HEK293 (cell line): ENCODE data around the gene IL1B.

Experiments
- CTCF ChIA-PET: fragments of 350-600 bp; formaldehyde crosslinking; extraction: SDS; loops from one replicate; lab custom pipeline; 2021; ENCODE audit warnings: antibody characterized with exemption; lab: Yijun Ruan, JAX
- POLR2A ChIA-PET: fragments of 300-600 bp; formaldehyde crosslinking; extraction: SDS; loops from one replicate; lab custom pipeline; 2020; ENCODE audit warnings: antibody characterized with exemption, inconsistent platforms; lab: Yijun Ruan, JAX
- H3K27ac ChIP-seq: fragments of 200-500 bp; sonication (Bioruptor generic); 2 replicates; pipeline ENCODE4 v1.5.1; 2014; ENCODE audit warnings: low read depth, low read length, control low read depth, inconsistent platforms; ENCODE audit errors: extremely low read depth
- H3K36me3 ChIP-seq, 2 experiments: fragments of 200-500 bp in 1 of 2; sonication (Bioruptor generic) in 1 of 2; 1 replicate in 1 of 2; 2 replicates in 1 of 2; pipeline ENCODE4 v1.5.1; 2014 to 2017; ENCODE audit warnings: inconsistent platforms in 2 of 2, low read length in 2 of 2; ENCODE audit not compliant: control insufficient read depth in 2 of 2, insufficient read depth in 1 of 2
- H3K4me1 ChIP-seq: fragments of 200-500 bp; sonication (Bioruptor generic); 2 replicates; pipeline ENCODE4 v1.5.1; 2014; ENCODE audit warnings: mild to moderate bottlenecking, low read length, inconsistent platforms; ENCODE audit not compliant: control insufficient read depth, insufficient read depth
- H3K4me3 ChIP-seq: 2 replicates; pipeline ENCODE4 v1.5.1; 2011; ENCODE audit warnings: low read depth, mild to moderate bottlenecking, control low read depth, low read length, moderate library complexity
- H3K9me3 ChIP-seq: fragments of 200-500 bp; sonication (Bioruptor generic); 2 replicates; pipeline ENCODE4 v1.5.1; 2014; ENCODE audit warnings: low read depth, low read length, inconsistent platforms; ENCODE audit not compliant: control insufficient read depth, insufficient read depth
- HOXA7 ChIP-seq: sonication (generic); formaldehyde crosslinking; IDR thresholded peaks from 2 replicates; pipeline ENCODE4 v1.8.1; 2022; ENCODE audit warnings: missing genetic modification reagents, borderline replicate concordance
- KLF1 ChIP-seq: fragments of 450-650 bp; formaldehyde crosslinking; IDR thresholded peaks from 2 replicates; pipeline ENCODE4 v1.5.1; 2016; ENCODE audit warnings: missing biosample characterization, missing genetic modification characterization
- SCRT2 ChIP-seq: fragments of 450-650 bp; formaldehyde crosslinking; IDR thresholded peaks from 2 replicates; pipeline ENCODE4 v1.5.1; 2016; ENCODE audit warnings: missing biosample characterization, missing genetic modification characterization
- ZBTB21 ChIP-seq: fragments of 450-650 bp; formaldehyde crosslinking; IDR thresholded peaks from 2 replicates; pipeline ENCODE4 v1.5.1; 2017; ENCODE audit warnings: missing biosample characterization, missing genetic modification characterization
- ZNF114 ChIP-seq: fragments of 450-650 bp; formaldehyde crosslinking; IDR thresholded peaks from 2 replicates; pipeline ENCODE4 v1.5.0; 2017; ENCODE audit warnings: missing biosample characterization, missing genetic modification characterization
- ZNF23 ChIP-seq: fragments of 450-650 bp; formaldehyde crosslinking; IDR thresholded peaks from 2 replicates; pipeline ENCODE4 v1.5.1; 2016; ENCODE audit warnings: missing biosample characterization, missing genetic modification characterization, borderline replicate concordance
- ZNF274 ChIP-seq, 2 experiments: fragments of 200-500 bp in 1 of 2; fragments of 450-650 bp in 1 of 2; sonication (Bioruptor generic) in 1 of 2; formaldehyde crosslinking in 1 of 2; IDR thresholded peaks; 2 replicates each; pipeline versions ENCODE4 v1.5.1 to v1.6.1; 2014 to 2016; ENCODE audit warnings: borderline replicate concordance in 1 of 2, inconsistent platforms in 1 of 2, low read length in 1 of 2, missing biosample characterization in 1 of 2, missing genetic modification characterization in 1 of 2
- ZNF302 ChIP-seq: fragments of 450-650 bp; formaldehyde crosslinking; IDR thresholded peaks from 2 replicates; pipeline ENCODE4 v1.5.1; 2016; ENCODE audit warnings: missing biosample characterization, missing genetic modification characterization, low read depth
- ZNF311 ChIP-seq: fragments of 450-650 bp; formaldehyde crosslinking; IDR thresholded peaks from 2 replicates; pipeline ENCODE4 v1.5.1; 2017; ENCODE audit warnings: missing biosample characterization, missing genetic modification characterization, borderline replicate concordance
- ZNF404 ChIP-seq: fragments of 450-650 bp; formaldehyde crosslinking; IDR thresholded peaks from 2 replicates; pipeline ENCODE4 v1.5.1; 2017; ENCODE audit warnings: missing biosample characterization, missing genetic modification characterization
- ZNF433 ChIP-seq: fragments of 450-650 bp; formaldehyde crosslinking; IDR thresholded peaks from 2 replicates; pipeline ENCODE4 v1.5.1; 2016; ENCODE audit warnings: missing biosample characterization, missing genetic modification characterization, low read depth
- ZNF510 ChIP-seq: fragments of 450-650 bp; formaldehyde crosslinking; IDR thresholded peaks from 2 replicates; pipeline ENCODE4 v1.5.1; 2018; ENCODE audit warnings: mild to moderate bottlenecking, missing genetic modification characterization, missing biosample characterization; ENCODE audit not compliant: insufficient replicate concordance
- ZNF518A ChIP-seq: fragments of 450-650 bp; formaldehyde crosslinking; conservative IDR thresholded peaks from 2 replicates; pipeline ENCODE4 v1.5.1; 2016; ENCODE audit warnings: low read depth, missing biosample characterization, missing genetic modification characterization
- ZNF544 ChIP-seq: fragments of 450-650 bp; formaldehyde crosslinking; IDR thresholded peaks from 2 replicates; pipeline ENCODE4 v1.5.0; 2017; ENCODE audit warnings: missing biosample characterization, missing genetic modification characterization
- ZNF623 ChIP-seq: fragments of 450-650 bp; formaldehyde crosslinking; IDR thresholded peaks from 2 replicates; pipeline ENCODE4 v1.5.1; 2016; ENCODE audit warnings: missing biosample characterization, missing genetic modification characterization
- ZNF626 ChIP-seq: fragments of 450-650 bp; sonication (Bioruptor Pico); formaldehyde crosslinking; IDR thresholded peaks from 2 replicates; pipeline ENCODE4 v1.5.1; 2018; ENCODE audit warnings: missing biosample characterization, missing genetic modification characterization, inconsistent platforms
- ZSCAN4 ChIP-seq: fragments of 450-650 bp; formaldehyde crosslinking; IDR thresholded peaks from 2 replicates; pipeline ENCODE4 v1.5.1; 2017; ENCODE audit warnings: missing biosample characterization, missing genetic modification characterization
- TF ChIP-seq, protein P1 (sequence below): fragments of 450-650 bp; formaldehyde crosslinking; IDR thresholded peaks from 2 replicates; pipeline ENCODE4 v1.5.1; 2016; ENCODE audit warnings: missing biosample characterization, missing genetic modification characterization, borderline replicate concordance

Gene IL1B

GRCh38 chr2:112825706-112826105 lies 10.9 kb downstream of the IL1B start:
- ChIA-PET POLR2A (no interaction called here), CTCF (no interaction called here)
- no peaks in the 10 kb centered on the region; the same call in 1 of the 2 replicates for H3K4me1 ChIP-seq
- TF ChIP-seq ZNF23 (tag by site-specific recombination), result no peak
- TF ChIP-seq ZNF433 (tag by site-specific recombination), result no peak
- no peak for TF ChIP-seq ZNF626 (tag by site-specific recombination)
- TF ChIP-seq ZNF114 (tag by site-specific recombination), result no peak
- TF ChIP-seq ZNF510, result no peak
- TF ChIP-seq ZNF311 (tag by site-specific recombination), result no peak
- TF ChIP-seq ZNF404, result no peak
- no peak for TF ChIP-seq ZNF274 (IDR thresholded peaks at IDR 0.05; ENCODE audit: low read length)
- TF ChIP-seq ZNF274 (tag by site-specific recombination; IDR thresholded peaks at IDR 0.05; ENCODE audit: borderline replicate concordance), result no peak
- TF ChIP-seq ZSCAN4, result no peak
- no peak for TF ChIP-seq KLF1 (tag by site-specific recombination)
- no peak for TF ChIP-seq SCRT2 (tag by site-specific recombination)
- H3K9me3 ChIP-seq, result no peaks in the 10 kb centered on the region
- H3K4me3 ChIP-seq, result no peak overlapping the region
- H3K27ac ChIP-seq, result no peak overlapping the region
- no peaks in the 10 kb centered on the region for H3K36me3 ChIP-seq

DNA sequence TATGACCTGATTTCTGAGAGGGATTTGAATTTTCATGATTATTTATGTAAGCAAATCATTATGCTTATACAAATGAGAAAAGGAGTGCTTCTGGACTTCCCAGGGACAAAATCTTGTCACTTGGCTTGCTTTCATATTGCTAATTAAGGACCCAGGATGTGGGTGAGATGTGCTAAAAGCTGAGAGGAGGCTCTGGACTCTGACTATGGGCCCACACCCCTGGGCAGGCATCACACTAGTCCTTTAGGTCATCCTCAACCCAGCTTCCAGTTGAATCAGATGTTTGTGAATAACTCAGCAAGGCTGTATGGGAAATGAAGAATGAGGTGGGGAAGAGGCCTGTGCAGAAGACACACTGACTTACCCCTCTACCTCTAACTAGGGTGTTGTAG lies 11.9 kb downstream of the IL1B start:
- no peaks in the 10 kb centered on the region; the same call in 1 of the 2 replicates for H3K4me1 ChIP-seq
- H3K27ac ChIP-seq, result no peak overlapping the region
- POLR2A ChIA-PET, result no interaction called here
- CTCF ChIA-PET, result interaction anchor here (0.6 kb wide), 1 partner anchor 64 kb away, joined by 3 read pairs; no protein-coding TSS in a partner anchor
- no peak overlapping the region for H3K4me3 ChIP-seq
- no peaks in the 10 kb centered on the region for H3K36me3 ChIP-seq
- no peak for TF ChIP-seq ZNF544 (tag by site-specific recombination)
- TF ChIP-seq ZBTB21 (tag by site-specific recombination), result no peak
- no peak for TF ChIP-seq ZNF518A (tag by site-specific recombination)
- TF ChIP-seq, protein P1, sequence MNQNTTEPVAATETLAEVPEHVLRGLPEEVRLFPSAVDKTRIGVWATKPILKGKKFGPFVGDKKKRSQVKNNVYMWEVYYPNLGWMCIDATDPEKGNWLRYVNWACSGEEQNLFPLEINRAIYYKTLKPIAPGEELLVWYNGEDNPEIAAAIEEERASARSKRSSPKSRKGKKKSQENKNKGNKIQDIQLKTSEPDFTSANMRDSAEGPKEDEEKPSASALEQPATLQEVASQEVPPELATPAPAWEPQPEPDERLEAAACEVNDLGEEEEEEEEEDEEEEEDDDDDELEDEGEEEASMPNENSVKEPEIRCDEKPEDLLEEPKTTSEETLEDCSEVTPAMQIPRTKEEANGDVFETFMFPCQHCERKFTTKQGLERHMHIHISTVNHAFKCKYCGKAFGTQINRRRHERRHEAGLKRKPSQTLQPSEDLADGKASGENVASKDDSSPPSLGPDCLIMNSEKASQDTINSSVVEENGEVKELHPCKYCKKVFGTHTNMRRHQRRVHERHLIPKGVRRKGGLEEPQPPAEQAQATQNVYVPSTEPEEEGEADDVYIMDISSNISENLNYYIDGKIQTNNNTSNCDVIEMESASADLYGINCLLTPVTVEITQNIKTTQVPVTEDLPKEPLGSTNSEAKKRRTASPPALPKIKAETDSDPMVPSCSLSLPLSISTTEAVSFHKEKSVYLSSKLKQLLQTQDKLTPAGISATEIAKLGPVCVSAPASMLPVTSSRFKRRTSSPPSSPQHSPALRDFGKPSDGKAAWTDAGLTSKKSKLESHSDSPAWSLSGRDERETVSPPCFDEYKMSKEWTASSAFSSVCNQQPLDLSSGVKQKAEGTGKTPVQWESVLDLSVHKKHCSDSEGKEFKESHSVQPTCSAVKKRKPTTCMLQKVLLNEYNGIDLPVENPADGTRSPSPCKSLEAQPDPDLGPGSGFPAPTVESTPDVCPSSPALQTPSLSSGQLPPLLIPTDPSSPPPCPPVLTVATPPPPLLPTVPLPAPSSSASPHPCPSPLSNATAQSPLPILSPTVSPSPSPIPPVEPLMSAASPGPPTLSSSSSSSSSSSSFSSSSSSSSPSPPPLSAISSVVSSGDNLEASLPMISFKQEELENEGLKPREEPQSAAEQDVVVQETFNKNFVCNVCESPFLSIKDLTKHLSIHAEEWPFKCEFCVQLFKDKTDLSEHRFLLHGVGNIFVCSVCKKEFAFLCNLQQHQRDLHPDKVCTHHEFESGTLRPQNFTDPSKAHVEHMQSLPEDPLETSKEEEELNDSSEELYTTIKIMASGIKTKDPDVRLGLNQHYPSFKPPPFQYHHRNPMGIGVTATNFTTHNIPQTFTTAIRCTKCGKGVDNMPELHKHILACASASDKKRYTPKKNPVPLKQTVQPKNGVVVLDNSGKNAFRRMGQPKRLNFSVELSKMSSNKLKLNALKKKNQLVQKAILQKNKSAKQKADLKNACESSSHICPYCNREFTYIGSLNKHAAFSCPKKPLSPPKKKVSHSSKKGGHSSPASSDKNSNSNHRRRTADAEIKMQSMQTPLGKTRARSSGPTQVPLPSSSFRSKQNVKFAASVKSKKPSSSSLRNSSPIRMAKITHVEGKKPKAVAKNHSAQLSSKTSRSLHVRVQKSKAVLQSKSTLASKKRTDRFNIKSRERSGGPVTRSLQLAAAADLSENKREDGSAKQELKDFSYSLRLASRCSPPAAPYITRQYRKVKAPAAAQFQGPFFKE (tag by site-specific recombination), result no peak
- no peak for TF ChIP-seq ZNF626 (tag by site-specific recombination)
- TF ChIP-seq ZNF623 (tag by site-specific recombination), result no peak
- no peak for TF ChIP-seq HOXA7 (CRISPR knock-in tag)
- no peak for TF ChIP-seq ZNF302 (tag by site-specific recombination)
- no peaks in the 10 kb centered on the region for H3K9me3 ChIP-seq
